Fibroblast of mammary gland (primary cell): ENCODE measurements around the gene SORCS2.

Experiments
- DNase-seq: peaks from one replicate; pipeline ENCODE4 v3.0.0-alpha.2; 2010; ENCODE audit warnings: low read depth
- H3K4me3 ChIP-seq: 2 replicates; pipeline ENCODE4 v1.5.1; 2011; ENCODE audit warnings: low read depth, mild to moderate bottlenecking, low read length, moderate library complexity; ENCODE audit not compliant: control insufficient read depth
- TF ChIP-seq, protein P1 (sequence below): conservative IDR thresholded peaks from 2 replicates; pipeline ENCODE4 v1.5.1; 2011; ENCODE audit warnings: low read depth, low read length, inconsistent platforms; ENCODE audit not compliant: control insufficient read depth, insufficient read depth

SORCS2 gene

DNA sequence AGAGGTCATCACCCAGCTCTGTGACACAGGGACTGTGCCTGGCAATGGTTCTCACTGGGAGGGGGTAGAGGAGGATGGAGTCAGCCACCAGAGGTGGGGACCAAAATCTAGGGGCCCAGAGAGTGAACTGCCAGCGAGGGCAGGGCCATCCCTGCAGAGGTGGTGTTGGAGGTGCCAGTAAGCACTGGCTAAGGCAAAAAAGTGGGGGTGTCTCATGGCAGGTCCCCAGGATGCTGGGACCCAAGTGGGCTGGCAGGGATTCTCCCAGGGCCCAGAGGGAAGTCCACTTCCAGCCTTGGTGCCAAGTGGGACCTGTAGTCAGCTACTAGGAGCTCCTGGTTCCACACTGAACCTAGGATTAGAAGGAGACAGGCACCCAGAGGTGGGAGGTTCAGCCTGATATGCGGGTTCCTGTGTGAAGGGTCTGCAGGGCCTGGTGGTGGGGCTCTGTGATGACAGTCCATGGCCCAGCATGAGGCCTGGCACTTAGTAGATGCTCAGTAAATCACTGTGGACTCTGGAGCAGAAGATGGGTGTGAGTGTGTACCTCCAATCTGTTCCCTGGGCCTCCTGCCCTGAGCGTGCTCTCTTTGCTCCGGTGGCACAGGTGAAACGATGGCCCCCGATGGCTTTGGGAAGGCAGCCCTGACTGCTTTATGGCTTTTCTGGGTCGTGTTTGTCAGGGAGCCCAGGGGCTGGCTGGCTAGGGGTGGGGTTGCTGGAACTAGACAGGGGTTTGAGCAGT, 160.9 kb downstream of the SORCS2 start:
- no peak overlapping the region for H3K4me3 ChIP-seq
- TF ChIP-seq, protein P1, sequence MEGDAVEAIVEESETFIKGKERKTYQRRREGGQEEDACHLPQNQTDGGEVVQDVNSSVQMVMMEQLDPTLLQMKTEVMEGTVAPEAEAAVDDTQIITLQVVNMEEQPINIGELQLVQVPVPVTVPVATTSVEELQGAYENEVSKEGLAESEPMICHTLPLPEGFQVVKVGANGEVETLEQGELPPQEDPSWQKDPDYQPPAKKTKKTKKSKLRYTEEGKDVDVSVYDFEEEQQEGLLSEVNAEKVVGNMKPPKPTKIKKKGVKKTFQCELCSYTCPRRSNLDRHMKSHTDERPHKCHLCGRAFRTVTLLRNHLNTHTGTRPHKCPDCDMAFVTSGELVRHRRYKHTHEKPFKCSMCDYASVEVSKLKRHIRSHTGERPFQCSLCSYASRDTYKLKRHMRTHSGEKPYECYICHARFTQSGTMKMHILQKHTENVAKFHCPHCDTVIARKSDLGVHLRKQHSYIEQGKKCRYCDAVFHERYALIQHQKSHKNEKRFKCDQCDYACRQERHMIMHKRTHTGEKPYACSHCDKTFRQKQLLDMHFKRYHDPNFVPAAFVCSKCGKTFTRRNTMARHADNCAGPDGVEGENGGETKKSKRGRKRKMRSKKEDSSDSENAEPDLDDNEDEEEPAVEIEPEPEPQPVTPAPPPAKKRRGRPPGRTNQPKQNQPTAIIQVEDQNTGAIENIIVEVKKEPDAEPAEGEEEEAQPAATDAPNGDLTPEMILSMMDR: no peak
- DNase-seq: no peak

DNA sequence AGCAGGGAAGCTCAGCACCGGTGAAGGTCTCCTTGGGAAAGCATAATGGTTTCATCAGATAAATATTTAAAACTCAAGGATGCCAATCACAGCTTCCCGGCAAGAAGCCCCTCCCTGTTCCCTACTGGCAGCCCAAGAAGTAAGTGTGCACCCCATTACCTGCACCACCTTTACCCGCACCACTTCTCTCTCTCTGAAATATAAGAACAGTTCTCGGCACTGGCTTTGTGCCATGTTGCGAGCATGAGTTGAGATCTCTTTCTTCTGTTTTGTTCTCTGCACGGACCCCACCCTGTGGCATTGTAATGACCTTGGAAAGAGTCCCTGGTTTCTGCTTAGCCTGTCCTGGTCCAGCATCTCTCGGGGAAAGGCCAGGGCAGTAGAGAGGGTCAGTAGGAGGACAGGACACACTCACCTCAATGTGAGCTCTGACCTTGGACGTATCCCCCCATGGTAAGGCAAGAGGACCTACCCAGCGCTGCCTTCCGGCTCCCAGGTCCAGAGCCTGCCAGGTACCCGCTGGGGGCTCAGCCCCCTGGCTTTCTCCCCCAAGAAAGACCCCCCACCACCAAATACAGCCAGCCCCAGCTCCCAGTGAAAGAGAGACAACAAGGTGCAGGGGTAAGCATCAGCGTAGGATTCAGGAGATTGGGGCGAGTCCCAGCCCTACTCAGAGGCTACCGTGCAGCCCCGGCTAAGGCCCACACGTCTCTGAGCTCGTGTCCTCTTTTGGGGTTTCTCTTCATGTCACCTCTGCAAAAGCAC, 161.7 kb downstream of the SORCS2 start:
- no peak for DNase-seq
- TF ChIP-seq, protein P1: no peak
- no peak overlapping the region for H3K4me3 ChIP-seq

DNA sequence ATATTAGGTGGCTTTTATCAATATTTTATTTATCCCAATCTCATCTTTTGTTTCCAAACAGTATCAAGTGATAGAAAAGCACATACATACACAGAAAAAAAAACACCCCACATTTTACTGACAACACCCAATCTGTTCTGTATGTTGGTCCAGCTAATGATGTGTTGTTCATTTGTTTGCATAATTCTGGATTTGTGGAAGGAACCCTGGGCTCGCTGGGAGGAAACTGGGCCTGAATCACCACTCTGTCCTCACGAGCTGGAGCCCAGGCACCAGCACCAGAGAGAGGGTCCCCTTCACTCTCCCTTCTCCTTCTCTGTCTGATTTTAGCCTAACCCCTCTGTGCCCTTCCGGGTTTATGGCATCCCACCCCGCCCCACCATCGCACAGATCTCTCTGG, 162.6 kb downstream of the SORCS2 start:
- TF ChIP-seq, protein P1: no peak
- H3K4me3 ChIP-seq: no peak overlapping the region
- DNase-seq: no peak

DNA sequence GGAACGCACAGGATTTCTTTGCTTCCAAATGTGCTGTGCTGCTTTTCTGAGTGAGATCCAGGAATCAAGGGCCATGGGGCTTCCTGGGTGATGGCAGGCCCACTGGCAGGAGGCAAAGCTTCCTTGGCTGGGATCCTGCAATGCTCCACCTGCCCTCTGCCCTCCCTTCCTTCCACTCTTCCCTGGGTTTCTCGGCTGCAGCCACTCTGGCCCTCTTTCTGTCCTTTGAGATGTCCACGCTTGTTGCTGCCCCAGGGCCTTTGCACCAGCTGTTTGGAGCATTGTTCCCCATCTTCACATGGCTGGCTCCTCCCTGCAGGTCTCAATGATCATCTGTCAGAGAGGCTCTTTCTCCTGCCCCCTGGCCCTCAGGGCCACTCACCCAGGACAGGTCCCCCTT, 163.5 kb downstream of the SORCS2 start:
- TF ChIP-seq, protein P1: no peak
- no peak overlapping the region for H3K4me3 ChIP-seq
- no peak for DNase-seq

DNA sequence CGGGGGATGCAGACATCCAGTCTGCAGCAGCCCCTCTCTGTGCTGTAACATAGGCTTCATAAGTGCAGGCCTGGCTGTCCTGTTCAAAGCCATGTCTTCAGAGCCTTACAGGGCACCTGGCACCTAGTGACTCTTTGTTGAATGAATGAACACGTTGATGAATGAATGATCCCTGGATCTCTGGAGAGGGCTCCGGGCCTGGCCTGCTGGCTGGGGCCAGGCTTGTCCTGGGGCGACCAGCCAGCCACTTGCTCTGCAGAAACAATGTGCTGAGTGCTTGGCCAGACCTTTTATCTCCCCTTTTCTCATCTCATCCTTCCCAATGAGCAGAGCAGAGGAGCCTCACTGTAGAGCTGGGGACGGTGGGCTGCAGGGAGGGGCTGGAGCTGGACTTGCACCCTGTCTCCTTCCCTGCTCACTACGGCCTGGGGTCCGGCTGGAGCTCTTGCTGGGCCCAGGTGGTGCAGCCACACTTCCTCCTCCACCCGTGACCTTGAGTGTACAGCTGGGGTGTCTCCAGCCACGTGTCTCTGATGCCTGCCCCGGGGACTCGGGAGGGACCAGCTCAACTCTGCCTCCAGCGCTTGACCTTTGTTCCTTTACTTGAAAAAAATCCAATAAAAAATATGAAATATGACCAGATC, 164.5 kb downstream of the SORCS2 start:
- TF ChIP-seq, protein P1: no peak
- DNase-seq: no peak
- no peak overlapping the region for H3K4me3 ChIP-seq

DNA sequence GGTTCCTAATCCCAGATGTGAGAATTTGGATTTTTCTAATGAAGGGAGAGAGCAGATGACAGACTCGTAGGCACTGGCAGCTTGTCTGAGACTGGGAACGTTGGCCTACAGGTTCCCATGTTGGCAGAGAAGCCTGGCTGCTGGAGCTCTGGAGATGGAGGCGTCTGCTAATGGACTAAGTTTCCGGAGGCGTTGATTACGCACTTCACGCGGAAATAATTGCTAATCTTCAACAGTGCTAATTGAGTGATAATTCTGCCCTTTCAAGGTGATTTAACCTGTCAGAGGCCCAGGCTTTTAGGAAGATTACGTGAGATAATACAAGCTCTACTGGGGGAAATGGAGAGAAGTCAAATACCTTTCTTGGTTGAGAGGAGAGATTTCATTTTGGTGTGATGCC, 165.0 kb downstream of the SORCS2 start:
- no peak for DNase-seq
- TF ChIP-seq, protein P1: no peak
- no peak overlapping the region for H3K4me3 ChIP-seq
